HepG2 (cell line): ENCODE measurements around the gene TEX101. TPM values are rescaled to one million over a fixed set of nuclear protein-coding genes. Genes with fewer than 3 reads are reported as not detected.

Source experiments
- ATAC-seq: fragments of 200-7000 bp; cut with Tn5 transposase; 3 replicates; pipeline ENCODE4 v1.9.1; 2020; ENCODE audit warnings: mild to moderate bottlenecking, moderate library complexity
- BruUV-seq: library from RNA; stranded (reverse); fragments of 400-500 nt; replicated peaks from 2 replicates; lab custom pipeline; 2021; lab: Mats Ljungman, UMichigan
- CTCF ChIA-PET: fragments of 300-600 bp; formaldehyde crosslinking; extraction: SDS; loops from one replicate; lab custom pipeline; 2021; ENCODE audit warnings: low total read pairs, inconsistent platforms, low intra/inter-chr PET ratio; lab: Yijun Ruan, JAX
- POLR2A ChIA-PET: fragments of 350-600 bp; sonication (Branson Sonifier 250); formaldehyde crosslinking; loops from one replicate; lab custom pipeline; 2020; ENCODE audit warnings: antibody characterized with exemption, inconsistent platforms; lab: Yijun Ruan, JAX
- DNase-seq: peaks from one replicate; pipeline ENCODE4 v3.0.0-alpha.2; 2015; ENCODE audit warnings: low spot score
- FAIRE-seq: peaks from 3 replicates; lab custom pipeline; 2011; peaks lifted over from hg19 to GRCh38; lab: Jason Lieb, UNC
- H2AFZ ChIP-seq: one replicate; pipeline ENCODE4 v1.6.1; 2011; ENCODE audit warnings: low read length, inconsistent platforms
- H3K27ac ChIP-seq: fragments of 300-600 bp; 3 replicates; pipeline ENCODE4 v1.8.0; 2011; ENCODE audit warnings: mixed run types, mild to moderate bottlenecking, mixed read lengths, low read length, inconsistent platforms; ENCODE audit not compliant: insufficient read depth; ENCODE audit errors: extremely low read length
- H3K27me3 ChIP-seq, 2 experiments: fragments of 200-600 bp in 1 of 2; 2 replicates in 1 of 2; 3 replicates in 1 of 2; pipeline versions ENCODE4 v1.6.0 to v1.8.0; 2011; ENCODE audit warnings: low read length in 2 of 2, mild to moderate bottlenecking in 2 of 2, moderate library complexity in 2 of 2, inconsistent platforms in 1 of 2; ENCODE audit not compliant: insufficient read depth in 2 of 2, control insufficient read depth in 1 of 2
- H3K36me3 ChIP-seq, 2 experiments: fragments of 200-600 bp in 1 of 2; replicated peaks in 1 of 2; 2 replicates in 1 of 2; 3 replicates in 1 of 2; pipeline versions ENCODE4 v1.5.1 to v1.8.0; 2011; ENCODE audit warnings: low read length in 2 of 2, inconsistent platforms in 1 of 2; ENCODE audit not compliant: insufficient read depth in 2 of 2, control insufficient read depth in 1 of 2
- H3K4me1 ChIP-seq: 2 replicates; pipeline ENCODE4 v1.5.1; 2012; ENCODE audit warnings: low read length, inconsistent platforms; ENCODE audit not compliant: insufficient read depth
- H3K4me2 ChIP-seq: 2 replicates; pipeline ENCODE4 v1.6.0; 2011; ENCODE audit warnings: low read depth, low read length, inconsistent platforms
- H3K4me3 ChIP-seq, 3 experiments: fragments of 200-600 bp in 1 of 3; sonication (generic), shearing (Covaris generic) in 1 of 3; replicated peaks in 1 of 3; 2 replicates each; pipeline ENCODE4 v1.5.1; 2011 to 2016; ENCODE audit warnings: low read length in 3 of 3, inconsistent platforms in 2 of 3, low read depth in 2 of 3, mild to moderate bottlenecking in 2 of 3, control low read depth in 1 of 3, mixed read lengths in 1 of 3; ENCODE audit not compliant: insufficient read depth in 1 of 3
- H3K79me2 ChIP-seq: one replicate; pipeline ENCODE4 v1.6.1; 2011; ENCODE audit warnings: low read length, inconsistent platforms; ENCODE audit not compliant: insufficient read depth
- H3K9ac ChIP-seq: 2 replicates; pipeline ENCODE4 v1.6.0; 2011; ENCODE audit warnings: mild to moderate bottlenecking, low read depth, low read length, inconsistent platforms; ENCODE audit not compliant: insufficient read depth
- H3K9me3 ChIP-seq: 2 replicates; pipeline ENCODE4 v1.5.1; 2012; ENCODE audit warnings: mild to moderate bottlenecking, low read length
- H4K20me1 ChIP-seq: 2 replicates; pipeline ENCODE4 v1.6.0; 2011; ENCODE audit warnings: inconsistent platforms, mild to moderate bottlenecking, low read length, moderate library complexity; ENCODE audit not compliant: insufficient read depth
- CBX5 ChIP-seq: sonication (generic); formaldehyde crosslinking; IDR thresholded peaks from 2 replicates; pipeline ENCODE4 v1.4.0; 2020; ENCODE audit warnings: missing genetic modification reagents, borderline replicate concordance
- CHD4 ChIP-seq: fragments of 200-600 bp; sonication (generic); IDR thresholded peaks from 2 replicates; pipeline ENCODE4 v1.7.0; 2017; ENCODE audit warnings: mild to moderate bottlenecking, low read length, borderline replicate concordance
- HNRNPLL ChIP-seq: fragments of 200-400 bp; formaldehyde crosslinking; IDR thresholded peaks from 2 replicates; pipeline ENCODE4 v1.6.1; 2017; ENCODE audit warnings: mild to moderate bottlenecking, low read depth, low read length; ENCODE audit not compliant: poor library complexity, severe bottlenecking
- KMT2B ChIP-seq: IDR thresholded peaks from 2 replicates; pipeline ENCODE4 v1.6.1; 2016; ENCODE audit warnings: missing genetic modification reagents, missing compliant biosample characterization
- NFE2L2 ChIP-seq: fragments of 150-350 bp; IDR thresholded peaks from 2 replicates; pipeline ENCODE4 v1.6.1; 2014; ENCODE audit warnings: low read length
- SALL1 ChIP-seq: sonication (generic); formaldehyde crosslinking; IDR thresholded peaks from 2 replicates; pipeline ENCODE4 v1.8.0; 2022; ENCODE audit warnings: mild to moderate bottlenecking, missing genetic modification reagents
- SSRP1 ChIP-seq: IDR thresholded peaks from 2 replicates; pipeline ENCODE4 v1.6.1; 2016; ENCODE audit warnings: control low read depth
- TAF15 ChIP-seq: fragments of 200-400 bp; formaldehyde crosslinking; IDR thresholded peaks from one replicate; pipeline ENCODE4 v1.6.1; 2018; ENCODE audit warnings: mild to moderate bottlenecking, low read depth, low read length; ENCODE audit not compliant: poor library complexity, severe bottlenecking
- WIZ ChIP-seq: sonication (generic); formaldehyde crosslinking; IDR thresholded peaks from 2 replicates; pipeline ENCODE4 v1.5.1; 2020; ENCODE audit warnings: mild to moderate bottlenecking, missing genetic modification reagents
- ZFAT ChIP-seq: sonication (generic); formaldehyde crosslinking; conservative IDR thresholded peaks from 2 replicates; pipeline ENCODE4 v1.8.1; 2023; ENCODE audit warnings: missing genetic modification reagents, inconsistent platforms
- ZNF570 ChIP-seq: sonication (generic); formaldehyde crosslinking; IDR thresholded peaks from 2 replicates; pipeline ENCODE4 v1.4.0; 2020; ENCODE audit warnings: mild to moderate bottlenecking, missing genetic modification reagents, borderline replicate concordance
- ZNF639 ChIP-seq: conservative IDR thresholded peaks from 2 replicates; pipeline ENCODE4 v1.6.1; 2018; ENCODE audit warnings: missing genetic modification reagents
- ZNF768 ChIP-seq: sonication (generic); formaldehyde crosslinking; IDR thresholded peaks from 2 replicates; pipeline ENCODE4 v1.4.0; 2020; ENCODE audit warnings: missing genetic modification reagents
- WGBS: methylation state at CpG from one replicate; pipeline ENCODE4 v1.1.6; 2017; ENCODE audit warnings: low lambda C conversion rate; 5-methylcytosine and 5-hydroxymethylcytosine counted together
- in situ Hi-C: cut with HindIII; loops from 2 replicates; pipeline ENCODE4 v1.10.0; 2017; ENCODE audit warnings: low pct_unique_long_range_greater_than_20kb; ENCODE audit not compliant: extremely low pct_ligation_motif_present
- intact Hi-C: fragments of 100-400 bp; cut with micrococcal nuclease; formaldehyde crosslinking; loops from one replicate; pipeline ENCODE4 v1.10.0; 2022; ENCODE audit not compliant: unreplicated experiment
- polyA plus RNA-seq, 8 experiments: library from polyadenylated mRNA; depleted of rRNA in 3 of 8; stranded (reverse) in 7 of 8; unstranded in 1 of 8; fragments of >200 nt; fragmentation: Illumina TruSeq in 4 of 8; extraction: Trizol in 4 of 8; gene quantifications; 2 replicates each; pipeline versions ENCODE4 v1.2.1 to v1.2.3, GENCODE V29; 2011 to 2016; ENCODE audit warnings: low read depth in 4 of 8, missing spikeins in 1 of 8, mixed read lengths in 1 of 8; ENCODE audit not compliant: insufficient read depth in 1 of 8
- total RNA-seq, 5 experiments: library from RNA; depleted of rRNA; stranded (reverse); fragments of >200 nt; fragmentation: Illumina TruSeq; extraction: Trizol; gene quantifications; 2 replicates each; pipeline ENCODE4 v1.2.3, GENCODE V29; 2016; ENCODE audit warnings: low read depth in 1 of 5

The TEX101 gene
- total and polyA plus RNA-seq, 2 of the 13 experiments (the other 11 are each of a cell fraction or from before 2014, with no cell fraction given), result not detected

GRCh38 chr19:43433358-43433673 is 18.6 kb downstream of the TEX101 start (continued):
- no peak for TF ChIP-seq ZNF639

GRCh38 chr19:43433689-43434088 is 19.0 kb downstream of the TEX101 start:
- 62% methylated on average over 6 of the region's 6 CpGs for WGBS
- 0 out of 5 replicates have a peak, but pooled peaks cover 0 to 4% of the 10 kb centered on the region in 2 experiments for H3K27me3 ChIP-seq
- H3K4me3 ChIP-seq, result no peak overlapping the region
- TF ChIP-seq ZNF768 (CRISPR knock-in tag), result peak; percentile 70; the same call in 1 of the 2 replicates
- no peak for TF ChIP-seq NFE2L2
- H3K9ac ChIP-seq, result no peak overlapping the region
- ChIA-PET CTCF (interaction anchor here (1.5 to 2.1 kb wide), 2 partner anchors 13 to 86 kb away, joined by 7 to 18 read pairs; no protein-coding TSS in a partner anchor), POLR2A (no interaction called here)
- intact Hi-C loops, result loop anchor here (1.0 kb wide), 1 partner anchor 86 kb away; no protein-coding TSS in a partner anchor
- H3K27ac ChIP-seq, result no peak overlapping the region
- no peaks in the 10 kb centered on the region for H3K79me2 ChIP-seq
- no peak for FAIRE-seq
- no peak overlapping the region for H3K4me2 ChIP-seq
- H3K9me3 ChIP-seq, result no peaks in the 10 kb centered on the region
- no peak overlapping the region for H2AFZ ChIP-seq
- no TSS peak for BruUV-seq
- no peaks in the 10 kb centered on the region for H3K4me1 ChIP-seq
- no peak for ATAC-seq
- no peaks in the 10 kb centered on the region for H3K36me3 ChIP-seq
- no peak for DNase-seq
- H4K20me1 ChIP-seq, result no peaks in the 10 kb centered on the region
- in situ Hi-C loops, result no loop called here

GRCh38 chr19:43435775-43436174 is 21.1 kb downstream of the TEX101 start:
- WGBS, result 38% methylated on average over 3 of the region's 3 CpGs
- intact Hi-C loops, result no loop called here
- FAIRE-seq (no peak), DNase-seq (no peak), ATAC-seq (no peak)
- CTCF ChIA-PET, result no interaction called here
- H3K4me2 ChIP-seq, result no peak overlapping the region
- no peaks in the 10 kb centered on the region for H4K20me1 ChIP-seq
- no peak overlapping the region for H3K4me3 ChIP-seq
- POLR2A ChIA-PET, result no interaction called here
- H3K79me2 ChIP-seq, result no peaks in the 10 kb centered on the region
- H3K27ac ChIP-seq, result no peak overlapping the region
- no peaks in the 10 kb centered on the region for H3K4me1 ChIP-seq
- peaks cover 0 to 9% of the 10 kb centered on the region in 2 experiments; a peak in 1 of 5 replicates for H3K27me3 ChIP-seq
- H3K9me3 ChIP-seq, result no peaks in the 10 kb centered on the region
- in situ Hi-C loops, result no loop called here
- no peaks in the 10 kb centered on the region for H3K36me3 ChIP-seq
- no TSS peak for BruUV-seq
- no peak overlapping the region for H2AFZ ChIP-seq
- TF ChIP-seq ZNF570 (no peak), ZFAT (CRISPR knock-in tag) (no peak), KMT2B (CRISPR knock-in tag) (no peak), CHD4 (no peak), SSRP1 (CRISPR knock-in tag) (no peak), WIZ (no peak), TAF15 (no peak), CBX5 (no peak), SALL1 (no peak), HNRNPLL (no peak)
- no peak overlapping the region for H3K9ac ChIP-seq
